WERI-Rb-1 (cell line): ENCODE measurements around the gene OSBP2.

Source experiments
- DNase-seq: peaks from one replicate; pipeline ENCODE4 v3.0.0-alpha.2; 2020
- H3K27ac ChIP-seq: fragments of 250-450 bp; sonication (Bioruptor Pico); 2 replicates; pipeline ENCODE4 v1.5.1; 2020; ENCODE audit warnings: mild to moderate bottlenecking, moderate library complexity
- H3K27me3 ChIP-seq: fragments of 250-450 bp; sonication (Bioruptor Pico); 2 replicates; pipeline ENCODE4 v1.5.1; 2021; ENCODE audit warnings: mild to moderate bottlenecking, low read depth, moderate library complexity; ENCODE audit not compliant: insufficient read depth, severe bottlenecking
- H3K36me3 ChIP-seq: fragments of 250-450 bp; sonication (Bioruptor Pico); 2 replicates; pipeline ENCODE4 v1.5.1; 2020; ENCODE audit warnings: mild to moderate bottlenecking, moderate library complexity
- H3K4me3 ChIP-seq: 2 replicates; pipeline ENCODE4 v1.5.1; 2011; ENCODE audit warnings: low read depth, mild to moderate bottlenecking, control low read depth, low read length
- H3K9me3 ChIP-seq: fragments of 250-450 bp; sonication (Bioruptor Pico); 2 replicates; pipeline ENCODE4 v1.5.1; 2021; ENCODE audit warnings: mild to moderate bottlenecking, moderate library complexity; ENCODE audit not compliant: severe bottlenecking
- TF ChIP-seq, protein P1 (sequence below): IDR thresholded peaks from 2 replicates; pipeline ENCODE4 v1.5.1; 2011; ENCODE audit warnings: low read depth, mild to moderate bottlenecking, control low read depth, inconsistent platforms, low read length

Gene OSBP2

DNA sequence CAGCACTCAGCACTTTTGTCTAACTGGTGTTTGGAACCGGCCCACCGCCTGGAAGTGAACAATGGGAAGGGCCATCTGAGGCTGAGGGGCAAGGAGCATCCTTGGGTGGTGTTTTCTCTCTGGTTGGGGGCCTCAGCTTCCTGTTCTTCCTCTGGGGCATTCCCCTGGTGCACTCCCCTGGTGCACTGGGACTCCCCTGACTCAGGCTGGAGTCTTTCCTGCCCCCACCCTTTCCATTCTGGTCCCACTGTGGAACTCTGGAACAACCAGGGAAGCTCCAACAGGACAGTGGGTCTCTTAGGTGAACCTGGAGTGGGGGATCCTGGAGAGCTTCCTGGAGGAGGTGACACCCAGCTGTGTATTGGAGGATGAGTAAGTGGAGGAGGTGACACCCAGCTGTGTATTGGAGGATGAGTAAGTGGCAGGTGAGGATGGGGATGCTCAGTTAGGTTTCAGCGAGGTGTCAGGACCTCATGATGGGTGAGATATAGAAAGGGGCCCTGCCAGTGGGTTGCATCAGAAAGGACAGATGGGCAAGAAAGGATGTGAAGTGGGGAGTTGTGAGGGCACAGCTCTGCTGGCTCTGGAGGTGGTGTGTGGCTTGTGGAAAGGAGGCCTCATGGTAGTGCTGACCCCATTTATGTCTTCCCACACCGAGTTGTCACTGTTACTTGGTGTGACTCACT lies 132.1 kb downstream of the OSBP2 start:
- H3K9me3 ChIP-seq, result no peaks in the 10 kb centered on the region
- TF ChIP-seq, protein P1, sequence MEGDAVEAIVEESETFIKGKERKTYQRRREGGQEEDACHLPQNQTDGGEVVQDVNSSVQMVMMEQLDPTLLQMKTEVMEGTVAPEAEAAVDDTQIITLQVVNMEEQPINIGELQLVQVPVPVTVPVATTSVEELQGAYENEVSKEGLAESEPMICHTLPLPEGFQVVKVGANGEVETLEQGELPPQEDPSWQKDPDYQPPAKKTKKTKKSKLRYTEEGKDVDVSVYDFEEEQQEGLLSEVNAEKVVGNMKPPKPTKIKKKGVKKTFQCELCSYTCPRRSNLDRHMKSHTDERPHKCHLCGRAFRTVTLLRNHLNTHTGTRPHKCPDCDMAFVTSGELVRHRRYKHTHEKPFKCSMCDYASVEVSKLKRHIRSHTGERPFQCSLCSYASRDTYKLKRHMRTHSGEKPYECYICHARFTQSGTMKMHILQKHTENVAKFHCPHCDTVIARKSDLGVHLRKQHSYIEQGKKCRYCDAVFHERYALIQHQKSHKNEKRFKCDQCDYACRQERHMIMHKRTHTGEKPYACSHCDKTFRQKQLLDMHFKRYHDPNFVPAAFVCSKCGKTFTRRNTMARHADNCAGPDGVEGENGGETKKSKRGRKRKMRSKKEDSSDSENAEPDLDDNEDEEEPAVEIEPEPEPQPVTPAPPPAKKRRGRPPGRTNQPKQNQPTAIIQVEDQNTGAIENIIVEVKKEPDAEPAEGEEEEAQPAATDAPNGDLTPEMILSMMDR, result no peak
- no peaks in the 10 kb centered on the region for H3K36me3 ChIP-seq
- no peak overlapping the region for H3K4me3 ChIP-seq
- DNase-seq, result no peak
- no peak overlapping the region for H3K27ac ChIP-seq
- H3K27me3 ChIP-seq, result no peaks in the 10 kb centered on the region

- Histone ChIP-seq H3K9me3 (no peaks in the 10 kb centered on the region), H3K36me3 (no peaks in the 10 kb centered on the region), H3K27me3 (no peaks in the 10 kb centered on the region), H3K27ac (no peak overlapping the region), H3K4me3 (no peak overlapping the region)
- no peak for DNase-seq
- TF ChIP-seq, protein P1, result no peak
Observed at GRCh38 chr22:30827646-30828045, 133.0 kb downstream of the OSBP2 start.

- TF ChIP-seq, protein P1, result no peak
- H3K4me3 ChIP-seq, result no peak overlapping the region
- DNase-seq, result no peak
- no peaks in the 10 kb centered on the region for H3K36me3 ChIP-seq
- H3K9me3 ChIP-seq, result no peaks in the 10 kb centered on the region
- H3K27ac ChIP-seq, result no peak overlapping the region
- H3K27me3 ChIP-seq, result no peaks in the 10 kb centered on the region
Observed at GRCh38 chr22:30828187-30829155, 133.8 kb downstream of the OSBP2 start.

DNA sequence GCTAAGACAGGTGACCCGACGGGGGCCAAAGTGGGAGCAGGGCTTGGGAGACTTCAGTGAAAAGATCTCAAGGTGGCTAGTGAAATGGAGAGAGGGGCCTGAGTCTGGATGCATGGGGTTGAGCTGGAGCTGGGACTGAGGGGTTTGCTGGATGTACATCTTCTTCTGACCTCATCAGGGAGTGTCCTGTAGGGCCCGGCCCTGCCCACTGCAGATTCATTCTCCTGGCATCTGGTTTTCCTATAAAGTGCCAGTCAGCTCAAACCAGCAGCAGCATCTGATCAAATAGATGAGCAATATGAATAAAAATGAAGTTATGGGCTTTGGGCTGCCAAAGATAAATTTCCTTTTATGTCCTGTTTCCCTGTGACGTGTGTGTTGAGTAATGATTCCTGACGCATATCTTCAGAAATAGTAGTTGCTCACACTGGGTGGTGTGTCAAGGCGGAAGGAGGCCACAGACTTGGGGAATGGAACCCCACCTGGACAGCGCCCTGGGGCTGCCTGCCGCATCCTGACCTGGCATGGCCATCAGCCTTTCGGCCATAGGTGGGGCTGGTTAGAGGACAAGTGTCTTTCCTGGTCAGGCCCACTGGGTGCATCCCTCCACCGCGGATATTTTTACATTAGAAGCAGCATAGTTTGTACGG lies 135.4 kb downstream of the OSBP2 start:
- Histone ChIP-seq H3K36me3 (no peaks in the 10 kb centered on the region), H3K4me3 (no peak overlapping the region), H3K9me3 (no peaks in the 10 kb centered on the region), H3K27ac (no peak overlapping the region), H3K27me3 (no peaks in the 10 kb centered on the region)
- DNase-seq, result no peak
- TF ChIP-seq, protein P1, result no peak

DNA sequence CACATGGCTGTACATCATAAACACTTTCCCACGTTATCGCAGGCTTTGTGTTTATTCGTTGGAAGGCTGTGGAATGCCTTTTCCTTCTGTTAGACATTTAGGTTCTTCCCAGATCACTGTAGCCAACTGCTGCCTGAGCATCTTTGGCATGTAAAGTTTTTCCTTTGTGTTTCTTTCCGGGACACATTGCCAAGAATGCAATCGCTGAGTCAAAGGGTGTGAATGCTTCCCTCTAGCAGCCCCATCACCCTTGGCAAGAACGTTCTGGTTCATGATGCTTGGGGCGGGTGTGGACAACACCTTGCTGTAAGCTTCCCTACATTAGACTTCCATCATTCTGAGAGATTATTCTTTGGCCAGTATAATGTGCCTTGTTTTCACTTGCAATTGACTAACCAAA lies 136.2 kb downstream of the OSBP2 start:
- Histone ChIP-seq H3K27me3 (no peaks in the 10 kb centered on the region), H3K27ac (no peak overlapping the region), H3K36me3 (no peaks in the 10 kb centered on the region), H3K9me3 (no peaks in the 10 kb centered on the region), H3K4me3 (no peak overlapping the region)
- no peak for DNase-seq
- TF ChIP-seq, protein P1, result no peak
